Activated effector memory CD4-positive, alpha-beta T cell treated with anti-CD3 and anti-CD28 coated beads, Interleukin-2, amount 50 U/mL, for 16 hours (primary cell): ENCODE measurements around the gene AHNAK2.
"Not testable (repeated sequence)": the region's sequence is repeated elsewhere in the genome, so short reads cannot be mapped to it uniquely, and the experiment has no call there.

Experiments
- DNase-seq: peaks from one replicate; pipeline ENCODE4 v3.0.0-alpha.2; 2020

AHNAK2 gene

GRCh38 chr14:104977681-104978653 lies at the start of gene AHNAK2:
Gene AHNAK2 (minus strand): TSS chr14:104978374. CDS start chr14:104978237, 137 bp downstream.
- DNase-seq: peak; percentile 83

GRCh38 chr14:105027718-105028117 lies 49.5 kb upstream of the AHNAK2 start:
- DNase-seq: not testable (repeated sequence)

GRCh38 chr14:105026802-105027563 lies 48.8 kb upstream of the AHNAK2 start:
- no peak for DNase-seq

- no peak for DNase-seq
Measured at GRCh38 chr14:105026033-105026785, 48.0 kb upstream of the AHNAK2 start.

- DNase-seq: no peak
Measured at GRCh38 chr14:105025429-105025828, 47.3 kb upstream of the AHNAK2 start.

- no peak for DNase-seq
Measured at GRCh38 chr14:105023791-105024480, 45.8 kb upstream of the AHNAK2 start.

- no peak for DNase-seq
Measured at GRCh38 chr14:105023144-105023543, 45.0 kb upstream of the AHNAK2 start.

- no peak for DNase-seq
Measured at GRCh38 chr14:105022276-105022670, 44.1 kb upstream of the AHNAK2 start.

GRCh38 chr14:105021656-105022275 lies 43.6 kb upstream of the AHNAK2 start:
- peak; percentile 75 for DNase-seq

GRCh38 chr14:105020815-105021655 lies 42.9 kb upstream of the AHNAK2 start, which contains the start of gene CDCA4:
Gene CDCA4 (minus strand): TSS chr14:105021083. CDS start chr14:105011929, 9,154 bp downstream.
- peak; percentile 99 for DNase-seq

- DNase-seq: peak; percentile 89
Measured at GRCh38 chr14:105019861-105020814, 42.0 kb upstream of the AHNAK2 start.

GRCh38 chr14:105018414-105018813 lies 40.2 kb upstream of the AHNAK2 start:
- no peak for DNase-seq

GRCh38 chr14:105015905-105016304 lies 37.7 kb upstream of the AHNAK2 start:
- DNase-seq: no peak

- DNase-seq: no peak
Measured at GRCh38 chr14:105015242-105015641, 37.1 kb upstream of the AHNAK2 start.

- no peak for DNase-seq
Measured at GRCh38 chr14:105014631-105015030, 36.5 kb upstream of the AHNAK2 start.

- DNase-seq: no peak
Measured at GRCh38 chr14:105014032-105014431, 35.9 kb upstream of the AHNAK2 start.

- DNase-seq: no peak
Measured at GRCh38 chr14:105013150-105013785, 35.1 kb upstream of the AHNAK2 start.

- no peak for DNase-seq
Measured at GRCh38 chr14:105012171-105012985, 34.2 kb upstream of the AHNAK2 start.
